ENCODE data around the gene ACTL9.
"Not testable (repeated sequence)": the region's sequence is repeated elsewhere in the genome, so short reads cannot be mapped to it uniquely, and the experiment has no call there.

ACTL9 gene

DNA sequence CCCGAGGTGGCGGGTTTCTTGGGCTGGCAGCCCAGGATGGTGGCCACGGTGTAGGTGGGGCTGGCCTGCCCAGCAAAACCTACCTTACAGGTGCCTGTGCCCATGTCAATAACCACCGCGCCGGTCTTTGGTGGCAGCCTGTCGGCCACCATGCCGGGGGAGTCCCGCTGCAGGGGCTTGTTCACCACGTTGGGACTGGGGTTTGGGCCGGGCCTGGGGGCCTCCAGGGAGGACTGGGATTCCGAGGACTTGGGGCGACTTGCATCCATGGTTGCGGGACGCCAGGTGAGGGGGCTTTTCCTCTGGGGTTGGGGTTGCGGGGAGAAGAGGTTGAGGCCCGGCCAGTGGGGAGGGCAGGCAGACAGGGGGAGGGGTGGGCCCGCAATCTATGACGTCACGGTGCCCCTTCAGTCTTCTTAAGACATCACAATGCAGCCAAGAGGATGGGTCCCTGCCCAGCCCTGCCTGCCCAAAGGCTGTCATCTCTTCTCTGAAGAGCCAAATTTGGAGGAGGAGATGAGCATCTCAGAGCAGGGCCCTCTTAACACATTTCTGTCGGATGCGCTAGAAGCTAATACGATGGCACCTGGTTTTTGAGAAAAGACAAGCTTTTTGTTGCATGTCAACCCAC, at the start of gene ACTL9:
Gene ACTL9, minus strand, starts transcription at position 363 of the 631 bp plus-strand sequence. Its CDS starts 94 bp downstream, at position 269.
- in situ Hi-C loops (cut with MboI; ENCODE audit: low sequenced_read_pairs): no loop called here

GRCh38 chr19:8739291-8740065, 40.9 kb upstream of the ACTL9 start:
- in situ Hi-C loops (cut with MboI; ENCODE audit: low sequenced_read_pairs): not testable (repeated sequence)

GRCh38 chr19:8738377-8738776, 39.8 kb upstream of the ACTL9 start:
- in situ Hi-C loops (cut with MboI; ENCODE audit: low sequenced_read_pairs): no loop called here

- in situ Hi-C loops (cut with MboI; ENCODE audit: low sequenced_read_pairs): no loop called here
These were observed 33.0 kb upstream of the ACTL9 start for GRCh38 chr19:8731428-8732169.

- in situ Hi-C loops (cut with MboI; ENCODE audit: low sequenced_read_pairs): no loop called here
These were observed 25.7 kb upstream of the ACTL9 start for GRCh38 chr19:8724276-8724675.

DNA sequence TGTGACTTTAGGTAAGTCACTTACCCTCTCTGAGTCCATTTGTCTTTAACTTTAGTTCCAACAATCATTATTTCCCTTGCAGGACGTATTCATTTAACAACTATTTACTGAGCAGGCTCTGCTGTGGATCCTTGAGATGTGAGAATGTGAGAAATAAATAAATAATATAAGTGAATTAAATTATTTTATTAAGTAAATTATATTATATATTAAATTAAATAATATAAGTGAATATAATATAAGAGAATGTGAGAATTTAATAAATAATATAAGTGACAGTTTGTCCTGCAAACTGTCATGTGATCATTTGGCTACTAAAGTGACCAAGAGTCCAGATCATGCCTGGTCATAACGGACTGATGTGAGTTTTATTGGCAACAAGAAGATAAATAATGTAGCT, 23.4 kb upstream of the ACTL9 start:
- in situ Hi-C loops (cut with MboI; ENCODE audit: low sequenced_read_pairs): no loop called here

- in situ Hi-C loops (cut with MboI; ENCODE audit: low sequenced_read_pairs): no loop called here
These were observed 22.7 kb upstream of the ACTL9 start, which contains the start of gene OR2Z1 for GRCh38 chr19:8721334-8721733. OR2Z1 (plus strand) TSS chr19:8721634; CDS start chr19:8731029, 9,395 bp downstream.

DNA sequence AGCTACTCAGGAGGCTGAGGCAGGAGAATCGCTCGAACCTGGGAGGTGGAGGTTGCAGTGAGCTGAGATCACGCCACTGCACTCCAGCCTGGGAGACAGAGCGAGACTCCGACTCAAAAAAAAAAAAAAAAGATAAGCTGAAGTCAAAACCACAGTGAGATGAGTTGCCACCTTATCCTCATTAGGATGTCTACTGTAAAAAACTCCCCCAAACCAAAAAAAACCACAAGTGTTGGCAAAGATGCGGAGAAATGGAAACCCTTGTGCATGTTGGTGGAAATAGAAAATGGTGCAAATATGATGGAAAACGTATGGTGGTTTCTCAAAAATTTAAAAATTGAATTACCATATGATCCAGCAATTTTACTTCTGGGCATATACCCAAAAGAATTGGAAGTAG, 11.7 kb upstream of the ACTL9 start:
- in situ Hi-C loops (cut with MboI; ENCODE audit: low sequenced_read_pairs): not testable (repeated sequence)

DNA sequence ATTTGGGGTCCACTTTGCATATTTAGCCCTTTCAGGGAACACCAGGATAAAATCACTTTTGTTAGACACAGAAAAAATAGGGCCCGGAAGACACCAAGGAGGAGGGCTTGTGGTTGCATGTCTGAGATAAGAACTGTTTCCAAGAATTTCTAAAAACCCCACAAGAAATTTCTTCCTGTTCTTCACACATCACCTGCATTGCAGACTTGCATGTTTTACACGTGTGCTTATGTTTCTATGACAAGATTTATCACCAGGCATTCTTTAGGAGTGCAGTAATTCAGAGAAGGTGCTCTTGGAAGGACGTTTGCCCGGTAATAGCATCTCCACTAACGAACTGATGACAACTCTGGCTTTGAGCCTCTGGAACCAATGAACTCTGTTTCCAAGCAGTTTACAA, 7.1 kb upstream of the ACTL9 start:
- in situ Hi-C loops (cut with MboI; ENCODE audit: low sequenced_read_pairs): no loop called here

- in situ Hi-C loops (cut with MboI; ENCODE audit: low sequenced_read_pairs): not testable (repeated sequence)
These were observed 6.7 kb upstream of the ACTL9 start for GRCh38 chr19:8705304-8705703.

- in situ Hi-C loops (cut with MboI; ENCODE audit: low sequenced_read_pairs): no loop called here
These were observed 4.6 kb upstream of the ACTL9 start for GRCh38 chr19:8703223-8703622.

GRCh38 chr19:8702350-8702749, 3.8 kb upstream of the ACTL9 start:
- in situ Hi-C loops (cut with MboI; ENCODE audit: low sequenced_read_pairs): no loop called here

DNA sequence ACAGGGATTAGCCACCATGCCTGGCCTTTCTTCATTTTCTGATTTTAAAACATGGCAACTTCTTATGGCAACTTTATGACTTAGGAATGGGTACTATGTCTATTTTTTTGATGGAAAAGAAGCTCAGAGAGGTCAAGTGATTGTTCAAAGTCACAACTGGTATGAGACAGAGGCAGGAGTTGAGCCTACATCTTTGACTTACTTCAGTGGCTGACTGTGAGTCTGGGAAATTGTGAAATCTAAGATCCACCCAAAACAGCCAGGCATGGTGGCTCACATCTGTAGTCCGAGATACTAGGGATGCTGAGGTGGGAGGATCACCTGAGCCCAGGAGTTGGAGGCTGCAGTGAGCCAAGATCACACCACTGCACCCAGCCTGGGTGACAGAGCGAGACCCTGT, 2.4 kb upstream of the ACTL9 start:
- in situ Hi-C loops (cut with MboI; ENCODE audit: low sequenced_read_pairs): no loop called here

DNA sequence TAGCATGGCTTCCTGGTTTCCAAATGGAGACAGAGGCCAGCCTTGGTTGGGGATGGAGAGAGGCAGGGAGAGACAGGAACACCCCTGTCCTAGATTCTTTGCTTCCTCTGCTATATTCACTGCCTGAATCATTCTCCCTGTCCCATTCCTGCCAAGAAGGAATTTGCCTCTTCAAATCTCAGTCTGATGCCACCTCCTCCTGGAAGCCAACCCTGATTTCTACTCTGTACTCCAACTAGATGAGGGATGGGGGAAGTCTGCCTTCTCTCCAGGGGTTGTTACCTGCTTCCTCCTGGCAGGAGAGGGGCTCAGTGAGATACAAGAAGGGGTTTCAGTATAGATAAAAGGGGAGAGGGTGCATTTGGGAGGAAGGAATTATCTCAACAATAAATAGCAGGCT, 1.3 kb upstream of the ACTL9 start:
- in situ Hi-C loops (cut with MboI; ENCODE audit: low sequenced_read_pairs): no loop called here

DNA sequence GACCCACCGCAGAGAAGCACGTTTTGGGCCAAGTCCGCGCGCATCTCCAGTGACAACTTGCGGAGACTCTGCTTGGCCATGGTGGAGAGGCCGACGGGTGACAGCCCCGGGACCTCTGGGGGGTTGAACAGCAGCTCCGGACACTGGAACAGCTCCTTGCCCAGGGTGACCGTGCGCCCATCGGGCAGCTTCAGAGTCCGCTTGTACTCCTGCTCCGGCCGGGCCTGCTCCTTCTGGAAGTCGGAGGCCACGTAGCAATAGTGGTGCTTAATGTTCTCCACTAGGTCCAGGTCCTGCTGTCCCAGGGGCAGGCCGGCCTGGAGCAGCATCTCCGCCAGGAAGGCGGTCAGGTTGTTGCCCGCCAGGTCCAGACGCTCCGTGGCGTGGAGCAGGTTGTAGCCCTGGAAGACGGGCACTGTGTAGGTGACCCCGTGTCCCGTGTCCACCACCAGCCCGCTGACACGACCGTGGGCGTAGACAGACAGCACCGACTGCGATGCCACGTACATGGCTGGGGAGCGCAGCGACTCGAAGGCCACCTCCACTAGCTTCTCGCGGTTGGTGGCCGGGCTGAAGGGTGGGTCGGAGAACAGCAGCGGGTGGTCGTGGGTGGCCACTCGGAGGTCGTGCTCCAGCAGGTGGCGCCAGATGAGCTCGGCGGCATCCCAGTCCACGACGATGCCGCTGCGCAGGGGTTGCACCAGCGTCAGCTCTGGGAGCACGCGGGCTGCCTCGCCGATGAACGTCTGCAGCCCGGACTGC, 743 bp downstream of the ACTL9 start:
- in situ Hi-C loops (cut with MboI; ENCODE audit: low sequenced_read_pairs): no loop called here

GRCh38 chr19:8696993-8697392, 1.6 kb downstream of the ACTL9 start:
- in situ Hi-C loops (cut with MboI; ENCODE audit: low sequenced_read_pairs): no loop called here

- in situ Hi-C loops (cut with MboI; ENCODE audit: low sequenced_read_pairs): no loop called here
These were observed 2.7 kb downstream of the ACTL9 start for GRCh38 chr19:8695911-8696310.

DNA sequence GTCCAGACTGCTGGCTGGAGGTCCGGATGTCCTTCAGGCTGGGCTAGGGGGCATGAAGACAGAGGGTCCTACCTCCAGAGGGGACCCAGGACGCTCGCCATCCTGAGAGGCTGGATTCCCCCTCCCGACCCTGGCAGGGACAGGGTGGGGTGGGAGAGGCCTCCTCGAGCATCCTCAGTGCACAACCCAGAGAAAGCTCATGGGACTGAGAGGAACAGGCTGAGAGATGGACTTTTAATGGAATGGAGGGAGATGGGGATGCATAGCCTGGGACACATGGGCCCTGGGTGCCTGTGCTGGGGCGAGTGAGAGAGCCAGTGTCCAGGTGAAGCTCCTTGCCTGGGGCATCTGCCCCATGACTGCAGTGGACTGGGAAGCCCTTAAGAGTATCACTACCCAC, 3.1 kb downstream of the ACTL9 start:
- in situ Hi-C loops (cut with MboI; ENCODE audit: low sequenced_read_pairs): no loop called here

- in situ Hi-C loops (cut with MboI; ENCODE audit: low sequenced_read_pairs): no loop called here
These were observed 7.6 kb downstream of the ACTL9 start for GRCh38 chr19:8690753-8691539.

DNA sequence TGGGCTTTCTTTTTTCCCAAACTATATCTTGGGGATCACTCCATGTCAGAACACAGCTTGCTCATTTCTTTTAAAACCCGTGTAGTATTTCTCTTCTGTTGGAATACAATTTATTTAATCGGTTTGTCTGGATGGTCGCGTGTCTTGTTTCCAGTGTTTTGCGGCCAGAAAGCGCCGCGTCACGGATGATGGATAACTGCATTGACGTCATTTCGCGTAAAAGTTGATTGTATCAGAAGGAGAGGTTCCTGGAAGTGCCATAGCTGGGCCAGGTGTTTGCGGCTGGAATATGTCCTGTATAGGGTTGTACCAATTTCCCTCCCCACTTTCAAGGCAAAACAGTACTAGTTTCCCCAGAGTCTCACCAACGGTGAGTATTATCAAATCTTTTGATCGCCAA, 9.7 kb downstream of the ACTL9 start:
- in situ Hi-C loops (cut with MboI; ENCODE audit: low sequenced_read_pairs): no loop called here
